Left ventricle myocardium superior (tissue), 1 donor: Measurements from ENCODE around the gene SRSF1. TPM values are rescaled to one million over a fixed set of nuclear protein-coding genes. Genes with fewer than 3 reads are reported as not detected.

Experiments
- ATAC-seq: fragments of 200-7000 bp; cut with Tn5 transposase; one replicate; pipeline ENCODE4 v1.9.1; 2020; ENCODE audit warnings: mild to moderate bottlenecking, moderate library complexity
- DNase-seq: peaks from one replicate; pipeline ENCODE4 v3.0.0-alpha.2; 2020
- intact Hi-C: fragments of 100-400 bp; cut with micrococcal nuclease; formaldehyde crosslinking; loops from one replicate; pipeline ENCODE4 v1.11.0; 2022
- total RNA-seq: library from RNA; stranded (reverse); fragmentation: NEBNext Ultra II Directional; extraction: Animal tissue kit (Norgen Biotek cat#: 25700); gene quantifications from one replicate; pipeline ENCODE4 v1.2.1, GENCODE V29; 2021
- donor health status: DM: no; HTN: yes; CAD: no; lungs with severe emphysema.

SRSF1 gene
- total RNA-seq, 1 donor from 2014 or later, result 98.1 TPM

DNA sequence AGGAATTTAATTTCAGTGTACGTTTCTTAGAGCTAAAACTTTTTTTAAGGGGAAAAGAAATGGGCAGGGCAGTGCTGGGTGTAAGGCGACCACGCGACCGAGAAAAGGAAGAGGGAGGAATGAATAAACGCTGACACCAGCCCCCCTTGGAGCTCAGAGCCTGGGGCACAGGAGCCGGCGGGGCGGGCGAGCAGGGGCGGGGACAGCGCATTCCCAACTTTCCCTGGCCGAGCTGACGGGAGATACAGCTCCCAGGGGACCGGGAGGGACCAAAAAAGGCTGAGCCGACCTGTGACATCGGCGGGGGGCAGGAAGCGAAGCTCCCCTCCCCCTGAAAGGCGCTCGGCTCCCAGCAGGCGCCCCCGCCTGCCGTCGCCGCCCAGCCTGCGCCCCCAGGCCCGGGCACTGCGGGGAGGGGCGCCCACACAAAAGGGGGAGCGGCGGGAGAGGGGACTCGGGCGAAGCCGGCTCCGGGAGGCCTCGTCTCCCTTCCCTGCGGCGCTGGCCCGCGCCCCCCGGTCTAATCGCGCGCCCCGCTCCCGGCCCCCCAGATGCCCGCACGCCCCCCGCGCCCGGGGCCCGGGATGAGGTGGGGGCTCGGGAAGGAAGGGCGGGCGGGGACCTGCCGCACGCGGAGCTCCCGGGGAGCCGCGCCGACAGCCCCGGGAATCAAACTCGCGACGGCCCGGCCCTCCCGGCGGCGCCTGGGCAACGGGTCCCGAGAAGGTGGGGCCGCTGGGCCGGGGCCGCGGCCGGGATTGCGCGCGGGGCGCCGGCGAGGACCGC, 52.5 kb downstream of the SRSF1 start:
- ATAC-seq (peak; percentile 82), DNase-seq (peak; percentile 92)
- intact Hi-C loops, result loop anchor here (10.0 kb wide), 1 partner anchor 60 kb away; no protein-coding TSS in a partner anchor

DNA sequence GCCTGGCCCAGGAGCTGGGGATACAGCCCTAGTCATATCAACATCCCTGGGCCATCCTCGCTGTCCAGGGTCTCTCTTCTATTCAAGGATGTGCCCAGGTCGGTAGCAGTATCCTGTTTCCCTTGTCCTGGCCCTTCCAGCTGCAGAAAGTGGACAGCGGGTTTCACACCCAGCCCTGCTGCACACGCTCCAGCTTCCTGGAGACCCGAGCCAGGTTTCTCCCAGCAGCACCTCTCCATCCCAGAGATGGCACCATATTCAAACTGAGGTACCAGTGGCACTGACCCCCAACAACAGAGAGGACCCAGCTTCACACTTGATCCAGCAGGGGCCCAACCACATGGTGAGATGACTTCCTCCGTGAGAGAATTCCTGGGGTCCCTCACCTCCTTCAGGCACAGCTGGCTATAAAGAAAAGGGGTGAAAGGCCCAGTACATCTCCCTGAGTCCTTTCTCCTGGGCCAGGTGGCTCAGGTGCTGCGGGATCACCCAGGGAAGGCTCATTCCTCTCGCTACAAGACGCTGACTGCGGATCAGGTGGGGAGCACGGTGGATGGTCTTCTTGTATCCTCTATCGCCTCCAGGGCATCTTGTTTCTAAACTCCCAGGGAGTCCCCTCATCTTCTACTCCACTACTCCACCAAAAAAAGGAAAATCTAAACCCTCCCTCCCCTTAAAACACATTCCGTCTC, 53.2 kb downstream of the SRSF1 start:
- no peak for DNase-seq
- ATAC-seq, result no peak
- intact Hi-C loops, result loop anchor here (10.0 kb wide), 1 partner anchor 59 kb away; no protein-coding TSS in a partner anchor

Other genes starting within 250 kb of the SRSF1 start
- gene MRPS23, start 157.2 kb downstream of the SRSF1 start, total RNA-seq, result 86.3 TPM
- gene CUEDC1, start 51.8 kb downstream of the SRSF1 start, total RNA-seq, result 55.0 TPM
- 77.6 TPM for gene VEZF1, start 19.0 kb downstream of the SRSF1 start, total RNA-seq
- 80.5 TPM for gene DYNLL2, start 76.2 kb upstream of the SRSF1 start, total RNA-seq
- not detected for gene OR4D1, start 141.1 kb upstream of the SRSF1 start, total RNA-seq
- not detected for gene OR4D2, start 159.7 kb upstream of the SRSF1 start, total RNA-seq
- gene EPX, start 185.5 kb upstream of the SRSF1 start, total RNA-seq, result not detected
- gene MKS1, start 212.0 kb upstream of the SRSF1 start, total RNA-seq, result 10.1 TPM
- not detected for gene LPO, start 231.3 kb upstream of the SRSF1 start, total RNA-seq